GM21529 (cell line): ENCODE results near the gene DNTT.
A peak's percentile ranks its signal among the peaks of the same experiment; 100 is the strongest.

Experiments used
- ATAC-seq: cut with Tn5 transposase; IDR thresholded peaks from one replicate; pipeline ENCODE4 v1.9.1; 2021; ENCODE audit not compliant: unreplicated experiment

Gene DNTT

DNA sequence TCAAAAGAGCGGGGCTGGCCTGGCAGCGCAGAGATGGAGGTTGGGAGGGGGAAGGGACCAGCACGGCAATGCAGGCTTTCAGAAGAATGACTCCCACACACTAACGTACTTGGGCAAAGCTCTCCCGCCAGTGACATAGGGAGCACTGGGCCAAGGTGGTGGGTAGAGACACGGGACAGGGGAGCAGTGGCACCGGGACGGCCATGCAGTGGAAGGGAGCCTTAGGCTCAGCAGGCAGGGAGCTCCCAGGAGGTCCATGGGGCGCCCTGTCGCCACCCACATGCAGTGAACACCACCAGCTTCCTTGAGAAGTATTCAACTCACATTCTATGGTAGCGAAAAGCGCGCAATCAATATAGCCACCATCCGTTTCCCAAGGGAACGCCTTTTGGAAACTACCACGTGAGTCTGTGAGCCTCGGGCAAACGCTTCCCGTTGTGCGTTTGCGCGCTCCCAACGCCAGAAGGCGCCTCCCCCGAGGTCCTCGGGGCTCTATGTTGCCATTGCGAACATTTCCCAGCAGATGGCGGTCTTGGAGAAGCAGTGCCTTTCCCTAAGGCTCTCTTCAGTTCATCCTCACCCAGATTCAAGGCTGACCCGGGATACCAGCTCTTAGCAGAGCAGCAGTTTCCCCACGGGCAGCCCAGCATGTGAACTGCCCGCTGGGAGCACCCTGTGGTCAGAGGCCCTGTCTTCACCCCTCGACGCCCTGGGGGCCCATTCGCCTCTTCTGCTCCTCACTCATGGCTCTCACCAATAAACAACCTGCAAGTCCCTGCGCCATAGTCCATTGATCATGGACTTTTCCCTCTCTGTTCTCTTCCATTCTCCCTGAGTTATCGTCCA, 71.0 kb downstream of the DNTT start:
- peak; percentile 87 for ATAC-seq

DNA sequence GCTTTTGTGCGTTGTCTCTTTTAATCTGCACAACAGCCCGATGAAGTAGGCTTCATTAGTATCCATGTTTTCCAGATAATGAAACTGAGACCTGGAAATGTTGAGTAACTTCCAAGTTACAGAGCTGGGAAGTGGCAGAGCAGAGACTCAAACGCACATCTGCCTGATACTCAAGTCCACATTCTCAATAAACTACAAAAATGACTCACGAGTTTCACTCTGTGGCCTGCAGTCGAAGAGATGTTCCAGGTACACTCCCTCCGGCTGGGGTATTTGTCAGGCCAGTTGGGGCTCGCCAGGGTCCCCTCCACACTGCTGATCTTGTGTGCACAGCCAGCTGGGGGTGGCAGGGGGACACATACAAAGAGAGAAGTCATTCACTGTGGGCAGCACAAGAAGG, 72.2 kb downstream of the DNTT start:
- peak; percentile 59 for ATAC-seq

DNA sequence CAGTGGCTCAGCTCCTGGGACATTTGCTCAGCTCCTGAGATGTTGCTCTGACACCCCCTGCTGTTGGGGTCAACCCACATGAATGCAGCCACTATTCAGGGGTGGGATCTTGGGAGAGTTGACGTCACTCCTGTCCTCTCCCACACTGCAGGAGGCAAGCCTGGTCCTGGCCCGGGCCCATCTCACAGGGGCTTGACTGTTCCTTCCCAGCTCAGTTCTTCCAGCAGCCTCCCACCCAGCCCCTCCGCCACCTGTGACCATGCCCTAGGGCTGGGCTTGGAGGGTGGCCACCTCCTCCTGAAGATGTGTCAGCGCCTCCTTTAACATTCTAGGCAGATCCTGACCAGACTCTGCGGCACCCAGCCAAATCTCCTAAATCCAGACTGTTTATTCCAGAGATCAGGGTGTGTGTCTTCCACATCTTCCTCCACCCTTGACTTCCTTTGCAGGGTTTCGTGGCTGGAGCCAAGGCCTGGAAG, 73.6 kb downstream of the DNTT start:
- no peak for ATAC-seq

DNA sequence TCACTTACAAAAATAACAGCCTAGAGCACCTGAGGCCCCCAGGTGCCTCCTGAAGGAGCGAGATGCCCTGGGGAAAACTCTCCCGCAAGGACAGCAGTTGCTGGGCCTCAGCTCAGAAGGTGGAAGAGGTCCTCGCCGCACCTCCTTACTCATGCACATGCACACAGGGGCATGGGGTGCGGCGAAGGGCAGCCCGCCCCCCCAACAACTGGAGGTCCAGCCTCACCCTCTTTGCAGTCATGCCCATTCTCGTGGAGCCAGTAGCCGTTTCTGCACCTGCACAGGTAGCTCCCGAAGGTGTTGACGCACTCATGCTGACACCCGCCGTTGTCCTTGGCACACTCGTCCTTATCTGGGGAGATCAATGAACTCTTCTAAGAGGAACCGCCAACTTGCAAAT, 74.5 kb downstream of the DNTT start:
- ATAC-seq, result no peak

DNA sequence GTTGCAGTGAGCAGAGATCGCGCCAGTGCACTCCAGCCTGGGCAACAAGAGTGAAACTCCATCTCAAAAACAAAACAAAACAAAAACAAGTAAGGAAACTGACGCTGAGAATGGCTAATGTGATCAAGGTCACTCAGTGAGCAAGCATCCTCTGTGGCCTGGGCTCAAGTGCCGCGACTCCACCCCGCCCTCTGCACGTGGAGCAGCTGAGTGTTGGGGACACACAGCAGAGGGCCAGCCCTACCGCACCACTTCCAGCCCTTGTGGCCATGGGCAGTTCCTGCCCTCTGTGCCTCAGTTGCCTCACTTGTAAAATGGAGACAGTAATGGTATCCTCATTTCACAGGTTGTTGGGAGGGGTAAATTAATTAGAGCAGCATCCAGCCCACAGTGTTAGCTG, 75.5 kb downstream of the DNTT start:
- ATAC-seq, result no peak

DNA sequence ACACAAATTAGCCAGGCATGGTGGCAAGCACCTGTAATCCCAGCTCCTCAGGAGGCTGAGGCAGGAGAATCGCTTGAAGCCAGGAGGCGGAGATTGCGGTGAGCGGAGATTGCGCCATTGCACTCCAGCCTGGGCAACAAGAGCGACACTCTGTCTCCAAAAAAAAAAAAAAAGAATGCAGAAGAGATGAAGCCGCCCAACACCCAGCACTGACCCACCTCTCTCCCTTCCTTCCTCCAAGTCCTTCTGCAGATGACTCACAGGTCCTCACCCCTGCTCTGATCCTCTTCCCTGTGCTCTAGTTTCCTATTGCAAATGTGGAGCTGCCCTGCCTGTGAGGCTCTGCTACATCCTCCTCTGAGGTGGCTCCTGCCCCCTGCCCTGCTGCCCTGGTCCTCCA, 76.6 kb downstream of the DNTT start:
- no peak for ATAC-seq

DNA sequence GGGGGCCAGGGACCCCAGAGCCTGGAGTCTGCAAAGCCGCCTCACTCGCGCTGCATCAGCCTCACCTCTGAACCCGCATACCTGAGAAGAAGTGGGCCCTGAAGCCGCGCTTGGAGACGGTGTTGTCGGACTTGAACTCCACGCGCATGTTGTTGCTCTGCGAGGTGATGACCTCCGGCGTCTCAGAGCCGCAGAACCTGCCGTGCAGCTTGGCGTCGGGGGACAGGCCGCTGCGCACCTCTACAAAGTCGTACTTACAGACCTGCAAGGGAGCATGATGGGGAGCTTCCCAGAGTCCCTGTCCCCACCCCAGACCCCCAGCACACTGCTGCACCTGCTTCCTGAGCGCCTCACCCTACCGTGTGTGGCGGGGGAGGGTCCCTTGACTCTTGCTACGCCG, 80.3 kb downstream of the DNTT start:
- no peak for ATAC-seq

DNA sequence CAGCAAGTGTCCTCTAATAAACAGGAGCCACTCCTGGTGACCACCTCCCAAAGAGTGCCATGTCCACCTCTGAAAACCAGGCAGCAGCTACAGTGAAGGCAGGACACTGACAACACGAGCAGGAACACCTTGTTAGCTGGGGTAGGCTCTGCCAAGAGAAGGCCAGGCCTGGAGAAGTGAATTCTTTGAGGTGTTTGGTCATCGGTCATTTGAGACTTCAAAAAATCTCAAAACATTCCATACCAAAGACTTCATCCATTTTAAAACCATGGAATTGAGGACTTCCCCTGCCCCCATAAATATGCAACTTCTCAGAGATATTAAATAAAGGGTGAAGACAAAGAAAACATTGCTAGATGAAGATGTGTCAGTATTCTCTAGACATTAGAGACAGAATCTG, 82.9 kb downstream of the DNTT start:
- ATAC-seq, result no peak

DNA sequence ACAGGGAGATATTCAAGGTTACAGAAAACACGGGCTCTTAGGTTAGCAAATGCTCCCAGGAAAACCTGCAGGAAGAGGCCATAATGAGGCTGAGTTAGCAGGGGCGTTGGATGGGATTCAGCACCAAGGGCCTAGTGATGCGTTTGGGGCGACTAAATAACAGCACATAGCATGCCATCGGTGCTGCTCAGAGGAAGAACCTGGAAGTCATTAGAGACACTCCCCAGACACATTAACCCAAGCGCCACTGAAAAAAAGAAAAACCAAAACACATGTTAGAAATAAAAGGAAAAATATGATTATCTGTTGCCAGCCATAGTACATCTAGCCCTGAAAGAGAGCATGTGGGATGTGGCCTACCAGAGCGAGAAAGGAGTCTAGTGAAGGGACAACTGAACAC, 83.4 kb downstream of the DNTT start:
- ATAC-seq, result no peak
